Fibroblast of the aortic adventitia (primary cell): ENCODE data around the gene ZNF500. TPM values are rescaled to one million over a fixed set of nuclear protein-coding genes. Genes with fewer than 3 reads are reported as not detected.
"Not testable (repeated sequence)": the region's sequence is repeated elsewhere in the genome, so short reads cannot be mapped to it uniquely, and the experiment has no call there.

Experiments
- DNase-seq: peaks from one replicate; pipeline ENCODE4 v3.0.0-alpha.2; 2010; ENCODE audit warnings: low read depth
- H3K4me3 ChIP-seq: 2 replicates; pipeline ENCODE4 v1.5.1; 2011; ENCODE audit warnings: low read depth, mild to moderate bottlenecking, control low read depth, low read length, moderate library complexity
- CTCF ChIP-seq: IDR thresholded peaks from 2 replicates; pipeline ENCODE4 v1.5.1; 2011; ENCODE audit warnings: mild to moderate bottlenecking, low read length, control low read depth, inconsistent platforms; ENCODE audit not compliant: insufficient read depth
- total RNA-seq: library from RNA; depleted of rRNA; stranded (reverse); fragments of >200 nt; gene quantifications from 2 replicates; pipeline ENCODE4 v1.2.3, GENCODE V29; 2012; ENCODE audit warnings: low replicate concordance

The ZNF500 gene
- total RNA-seq, 1 donor = 8.3 TPM

DNA sequence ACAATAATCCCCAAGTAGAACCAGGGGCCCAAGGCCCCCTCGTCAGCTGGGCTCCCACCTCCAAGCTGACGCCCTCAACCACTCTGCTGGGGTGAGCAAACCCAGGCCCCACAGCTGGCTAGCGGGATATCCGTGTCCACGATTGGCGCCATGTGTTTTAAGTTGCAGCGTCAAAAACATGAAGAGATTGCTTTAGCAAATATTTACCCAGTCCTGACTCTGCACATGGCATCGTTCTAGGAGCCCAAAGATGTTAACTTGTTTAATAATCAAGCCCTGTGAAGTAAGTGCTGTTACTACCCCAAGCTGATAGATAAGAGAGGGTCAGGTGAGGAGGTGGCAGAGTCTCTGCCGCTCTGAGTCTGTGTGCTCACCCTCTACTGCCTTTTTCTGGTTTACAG lies 21.5 kb upstream of the ZNF500 start:
- TF ChIP-seq CTCF = no peak
- H3K4me3 ChIP-seq = no peak overlapping the region
- DNase-seq = no peak

DNA sequence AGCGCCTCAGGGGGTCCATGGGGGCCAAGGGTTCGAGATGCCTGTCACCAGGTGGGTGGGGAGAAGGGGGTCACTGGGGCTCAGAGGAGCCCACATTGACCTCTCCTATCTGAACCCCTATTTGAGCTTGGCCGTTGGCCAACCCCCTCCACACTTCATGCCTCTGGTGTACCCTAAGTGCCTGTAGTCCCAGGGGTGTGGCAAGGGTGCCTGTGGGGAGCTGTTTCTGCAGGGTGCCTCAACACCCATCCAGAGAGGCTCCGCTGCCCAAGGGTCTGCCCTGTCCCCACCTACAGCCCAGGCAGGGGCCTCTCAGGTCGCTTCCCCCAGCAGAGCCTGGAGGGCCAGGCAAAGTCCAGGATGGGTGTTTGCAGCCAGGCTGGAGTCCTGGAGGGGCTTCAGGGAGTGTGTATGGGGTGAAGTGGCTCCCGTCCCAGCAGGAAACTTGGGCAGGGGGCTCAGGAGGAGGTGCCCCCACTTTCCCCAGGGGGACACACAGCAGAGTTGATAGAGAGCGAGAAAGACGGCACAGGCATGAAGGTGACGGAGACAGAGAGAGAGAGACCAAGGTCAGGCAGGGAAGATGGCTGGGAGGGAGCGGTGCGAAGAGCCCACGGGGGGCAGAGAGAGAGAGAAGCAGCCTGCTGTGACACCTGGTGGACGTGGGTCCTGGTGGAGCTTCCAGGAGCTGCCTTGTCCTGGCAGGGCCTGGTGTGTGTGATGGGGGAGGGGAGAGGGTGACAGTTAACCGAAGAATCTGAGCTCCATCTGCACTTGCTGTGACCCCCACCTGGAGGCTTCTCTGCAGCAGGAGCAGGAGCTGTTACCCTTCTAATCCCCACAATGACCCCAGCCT lies 20.9 kb upstream of the ZNF500 start, which contains the start of gene SEPTIN12:
SEPTIN12 (minus strand) TSS at position 719 of the 856 bp plus-strand sequence; CDS start at position 19, 700 bp downstream.
- H3K4me3 ChIP-seq = no peak within 1 kb of the TSS
- TF ChIP-seq CTCF = no peak
- no peak for DNase-seq

DNA sequence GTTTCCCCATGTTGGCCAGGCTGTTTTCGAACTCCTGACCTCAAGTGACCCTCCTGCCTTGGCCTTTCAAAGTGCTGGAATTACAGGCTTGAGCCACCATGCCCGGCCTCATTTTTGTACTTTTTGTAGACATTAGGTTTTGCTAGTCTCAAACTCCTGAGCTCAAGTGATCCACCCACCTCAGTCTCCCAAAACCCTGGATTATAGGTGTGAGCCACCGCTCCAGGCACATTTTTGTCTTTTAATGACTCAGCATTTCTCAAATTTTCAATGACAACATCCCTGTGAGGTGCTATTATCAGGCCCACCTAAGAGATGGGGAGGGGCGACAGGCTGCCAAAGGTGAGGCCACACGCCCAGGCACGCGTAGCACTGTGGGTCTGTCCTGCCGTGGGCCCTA lies 20.1 kb upstream of the ZNF500 start:
- no peak for TF ChIP-seq CTCF
- no peak overlapping the region for H3K4me3 ChIP-seq
- DNase-seq = no peak

DNA sequence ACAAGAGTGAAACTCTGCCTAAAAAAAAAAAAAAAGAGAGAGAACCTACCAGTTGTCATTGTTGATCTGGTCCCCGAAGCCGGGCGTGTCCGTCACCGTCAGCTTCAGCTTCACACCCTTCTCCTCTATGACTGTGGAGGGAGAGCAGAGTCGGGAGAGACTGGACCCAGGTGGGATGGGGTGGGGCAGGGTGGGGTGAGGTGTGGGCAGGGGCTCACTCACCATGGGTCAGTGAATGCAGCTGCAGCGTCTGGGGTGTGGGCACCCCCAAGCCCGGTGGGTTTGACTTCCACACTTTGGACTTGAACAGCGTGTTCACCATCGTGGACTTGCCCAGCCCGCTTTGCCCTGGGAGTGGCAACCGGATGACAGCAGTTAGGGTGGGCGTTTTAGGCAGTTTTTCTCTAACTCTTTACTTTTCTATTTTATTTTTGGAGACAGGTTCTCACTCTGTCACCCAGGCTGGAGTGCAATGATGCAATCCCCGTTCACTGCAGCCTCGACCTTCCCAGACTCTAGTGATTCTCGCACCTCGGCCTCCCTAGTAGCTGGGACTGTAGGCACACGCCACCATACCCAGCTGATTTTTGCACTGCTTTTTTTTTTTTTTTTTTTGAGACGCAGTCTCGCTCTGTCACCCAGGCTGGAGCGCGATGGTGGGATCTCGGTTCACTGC lies 18.9 kb upstream of the ZNF500 start:
- no peak overlapping the region for H3K4me3 ChIP-seq
- DNase-seq = no peak
- no peak for TF ChIP-seq CTCF

DNA sequence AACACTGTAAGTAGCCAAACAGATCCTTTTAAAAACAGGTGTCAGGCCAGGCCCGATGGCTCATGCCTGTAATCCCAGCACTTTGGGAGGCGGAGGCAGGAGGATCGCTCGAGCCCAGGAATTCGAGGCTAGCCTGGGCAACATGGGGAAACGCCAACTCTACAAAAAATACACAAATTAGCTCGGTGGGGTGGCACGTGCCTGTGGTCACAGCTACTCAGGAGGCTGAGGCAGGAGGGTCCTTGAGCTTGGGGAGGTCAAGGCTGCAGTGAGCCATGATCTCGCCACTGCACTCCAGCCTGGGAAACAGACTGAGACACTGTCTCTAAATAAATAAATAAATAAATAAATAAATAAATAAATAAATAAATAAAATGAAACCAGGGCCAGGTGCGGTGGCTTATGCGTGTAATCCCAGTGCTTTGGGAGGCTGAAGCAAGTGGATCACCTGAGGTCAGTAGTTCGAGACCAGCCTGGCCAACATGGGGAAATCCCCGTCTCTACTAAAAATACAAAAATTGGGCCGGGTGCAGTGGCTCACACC lies 17.6 kb upstream of the ZNF500 start:
- DNase-seq, H3K4me3 ChIP-seq: not testable (repeated sequence)

GRCh38 chr16:4783951-4784336 lies 17.0 kb upstream of the ZNF500 start:
- DNase-seq = no peak
- no peak for TF ChIP-seq CTCF
- no peak overlapping the region for H3K4me3 ChIP-seq

- no peak for TF ChIP-seq CTCF
- no peak for DNase-seq
- no peak overlapping the region for H3K4me3 ChIP-seq
Measured at GRCh38 chr16:4783251-4783950, 16.4 kb upstream of the ZNF500 start.
